ENCODE data around the gene OR13J1. TPM values are rescaled to one million over a fixed set of nuclear protein-coding genes. Genes with fewer than 3 reads are reported as not detected.

Gene OR13J1
- total RNA-seq, 1 experiment from 2014 or later = not detected

GRCh38 chr9:35864695-35865255 lies 5.4 kb downstream of the OR13J1 start:
- no peak for TF ChIP-seq NR2C2 (CRISPR knock-in tag; IDR thresholded peaks at IDR 0.05)
- TF ChIP-seq, protein P1, sequence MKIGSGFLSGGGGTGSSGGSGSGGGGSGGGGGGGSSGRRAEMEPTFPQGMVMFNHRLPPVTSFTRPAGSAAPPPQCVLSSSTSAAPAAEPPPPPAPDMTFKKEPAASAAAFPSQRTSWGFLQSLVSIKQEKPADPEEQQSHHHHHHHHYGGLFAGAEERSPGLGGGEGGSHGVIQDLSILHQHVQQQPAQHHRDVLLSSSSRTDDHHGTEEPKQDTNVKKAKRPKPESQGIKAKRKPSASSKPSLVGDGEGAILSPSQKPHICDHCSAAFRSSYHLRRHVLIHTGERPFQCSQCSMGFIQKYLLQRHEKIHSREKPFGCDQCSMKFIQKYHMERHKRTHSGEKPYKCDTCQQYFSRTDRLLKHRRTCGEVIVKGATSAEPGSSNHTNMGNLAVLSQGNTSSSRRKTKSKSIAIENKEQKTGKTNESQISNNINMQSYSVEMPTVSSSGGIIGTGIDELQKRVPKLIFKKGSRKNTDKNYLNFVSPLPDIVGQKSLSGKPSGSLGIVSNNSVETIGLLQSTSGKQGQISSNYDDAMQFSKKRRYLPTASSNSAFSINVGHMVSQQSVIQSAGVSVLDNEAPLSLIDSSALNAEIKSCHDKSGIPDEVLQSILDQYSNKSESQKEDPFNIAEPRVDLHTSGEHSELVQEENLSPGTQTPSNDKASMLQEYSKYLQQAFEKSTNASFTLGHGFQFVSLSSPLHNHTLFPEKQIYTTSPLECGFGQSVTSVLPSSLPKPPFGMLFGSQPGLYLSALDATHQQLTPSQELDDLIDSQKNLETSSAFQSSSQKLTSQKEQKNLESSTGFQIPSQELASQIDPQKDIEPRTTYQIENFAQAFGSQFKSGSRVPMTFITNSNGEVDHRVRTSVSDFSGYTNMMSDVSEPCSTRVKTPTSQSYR (CRISPR knock-in tag; IDR thresholded peaks at IDR 0.05) = no peak
- no peak for TF ChIP-seq ATF1 (CRISPR knock-in tag; IDR thresholded peaks at IDR 0.05)
- TF ChIP-seq CREM (CRISPR knock-in tag; IDR thresholded peaks at IDR 0.05) = no peak
- TF ChIP-seq FOXP1 (CRISPR knock-in tag; IDR thresholded peaks at IDR 0.05; ENCODE audit: borderline replicate concordance) = no peak
- no peak for TF ChIP-seq GTF2I (CRISPR knock-in tag; conservative IDR thresholded peaks at IDR 0.05)
- TF ChIP-seq CBFB (CRISPR knock-in tag; IDR thresholded peaks at IDR 0.05; ENCODE audit: low read depth) = no peak
- TF ChIP-seq KAT7 (CRISPR knock-in tag; IDR thresholded peaks at IDR 0.05; ENCODE audit: borderline replicate concordance) = no peak
- no peak for TF ChIP-seq JAZF1 (CRISPR knock-in tag; IDR thresholded peaks at IDR 0.05)
- TF ChIP-seq ATF3 (CRISPR knock-in tag; conservative IDR thresholded peaks at IDR 0.05) = no peak
- CTCF ChIA-PET = interaction anchor here (1.0 to 5.1 kb wide), 6 partner anchors 8 to 74 kb away, joined by 3 to 22 read pairs (median 6); no protein-coding TSS in a partner anchor
- no peaks in the 10 kb centered on the region for H3K9me3 Mint-ChIP-seq
- H3K27me3 Mint-ChIP-seq (ENCODE audit: low read depth) = peaks cover 11% of the 10 kb centered on the region
- H3K27ac Mint-ChIP-seq = no peak overlapping the region
- peaks cover 16% of the 10 kb centered on the region for H3K4me1 Mint-ChIP-seq
- DNase-seq (ENCODE audit: low spot score) (no peak), ATAC-seq (peak; percentile 41)
- POLR2A ChIA-PET = no interaction called here
- H3K4me3 Mint-ChIP-seq = no peak overlapping the region
- no peaks in the 10 kb centered on the region for H3K36me3 Mint-ChIP-seq

DNA sequence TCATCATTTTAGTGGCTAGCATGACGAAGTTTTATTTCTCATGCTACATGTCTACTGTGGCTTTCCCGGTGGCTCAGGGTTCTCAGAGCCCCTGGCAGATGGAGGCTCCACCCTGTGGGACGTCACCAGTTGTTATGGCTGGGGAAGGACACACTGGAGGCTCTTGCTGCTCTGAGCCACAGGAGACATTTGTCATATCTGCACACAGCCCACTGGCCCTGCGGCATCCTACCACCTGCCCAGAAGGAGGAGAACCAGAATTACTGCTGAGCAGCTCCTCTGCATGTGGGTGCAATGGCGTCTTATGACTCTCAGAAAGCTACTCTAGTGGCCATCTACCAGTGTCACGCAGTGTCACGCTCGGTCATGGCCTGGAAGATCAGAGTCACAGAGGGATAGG lies 6.6 kb downstream of the OR13J1 start:
- Mint-ChIP-seq H3K27me3 (ENCODE audit: low read depth) (peaks cover 11% of the 10 kb centered on the region), H3K4me1 (peaks cover 11% of the 10 kb centered on the region), H3K4me3 (no peak overlapping the region), H3K9me3 (no peaks in the 10 kb centered on the region), H3K36me3 (no peaks in the 10 kb centered on the region), H3K27ac (no peak overlapping the region)
- ATAC-seq = no peak
- ChIA-PET POLR2A (no interaction called here), CTCF (interaction anchor here (1.2 to 5.1 kb wide), 4 partner anchors 19 to 82 kb away, joined by 3 to 22 read pairs (median 12); no protein-coding TSS in a partner anchor)
- DNase-seq (ENCODE audit: low spot score) = no peak
- TF ChIP-seq ZSCAN18 (CRISPR knock-in tag; IDR thresholded peaks at IDR 0.05) (no peak), NR2C2 (CRISPR knock-in tag; IDR thresholded peaks at IDR 0.05) (no peak), ELF4 (CRISPR knock-in tag; IDR thresholded peaks at IDR 0.05; ENCODE audit: low read depth) (no peak), ZBTB43 (CRISPR knock-in tag; IDR thresholded peaks at IDR 0.05) (no peak), TP53 (CRISPR knock-in tag; IDR thresholded peaks at IDR 0.05) (no peak), EMX1 (CRISPR knock-in tag; IDR thresholded peaks at IDR 0.05) (no peak), CBFB (CRISPR knock-in tag; IDR thresholded peaks at IDR 0.05; ENCODE audit: low read depth) (no peak), JUN (CRISPR knock-in tag; IDR thresholded peaks at IDR 0.05) (no peak), ZNF532 (CRISPR knock-in tag; IDR thresholded peaks at IDR 0.05; ENCODE audit: borderline replicate concordance) (no peak), MYBL2 (CRISPR knock-in tag; IDR thresholded peaks at IDR 0.05) (no peak)
- TF ChIP-seq, protein P2, sequence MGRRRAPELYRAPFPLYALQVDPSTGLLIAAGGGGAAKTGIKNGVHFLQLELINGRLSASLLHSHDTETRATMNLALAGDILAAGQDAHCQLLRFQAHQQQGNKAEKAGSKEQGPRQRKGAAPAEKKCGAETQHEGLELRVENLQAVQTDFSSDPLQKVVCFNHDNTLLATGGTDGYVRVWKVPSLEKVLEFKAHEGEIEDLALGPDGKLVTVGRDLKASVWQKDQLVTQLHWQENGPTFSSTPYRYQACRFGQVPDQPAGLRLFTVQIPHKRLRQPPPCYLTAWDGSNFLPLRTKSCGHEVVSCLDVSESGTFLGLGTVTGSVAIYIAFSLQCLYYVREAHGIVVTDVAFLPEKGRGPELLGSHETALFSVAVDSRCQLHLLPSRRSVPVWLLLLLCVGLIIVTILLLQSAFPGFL (CRISPR knock-in tag; IDR thresholded peaks at IDR 0.05; ENCODE audit: borderline replicate concordance) = no peak
